K562 (cell line): ENCODE results near the gene FYB1. TPM values are rescaled to one million over a fixed set of nuclear protein-coding genes. Genes with fewer than 3 reads are reported as not detected.

ENCODE experiments used
- ATF7 ChIP-seq: fragments of 450-650 bp; IDR thresholded peaks from 2 replicates; pipeline ENCODE4 v1.7.1; 2014; ENCODE audit warnings: mild to moderate bottlenecking, moderate library complexity
- NFIC ChIP-seq: fragments of 450-650 bp; IDR thresholded peaks from 2 replicates; pipeline ENCODE4 v1.6.1; 2017; ENCODE audit warnings: mild to moderate bottlenecking, inconsistent platforms
- RBM15 ChIP-seq: fragments of 200-400 bp; formaldehyde crosslinking; IDR thresholded peaks from 2 replicates; pipeline ENCODE4 v1.6.1; 2018; ENCODE audit warnings: mild to moderate bottlenecking, low read length, moderate library complexity; ENCODE audit not compliant: insufficient read depth
- RERE ChIP-seq: sonication (generic); formaldehyde crosslinking; IDR thresholded peaks from 2 replicates; pipeline ENCODE4 v1.8.0; 2023; ENCODE audit warnings: missing genetic modification reagents, mild to moderate bottlenecking, borderline replicate concordance
- SAFB2 ChIP-seq: fragments of 200-400 bp; formaldehyde crosslinking; IDR thresholded peaks from 2 replicates; pipeline ENCODE4 v1.6.1; 2018; ENCODE audit warnings: borderline replicate concordance, low read length, low read depth, moderate library complexity; ENCODE audit not compliant: severe bottlenecking
- SP1 ChIP-seq: sonication (generic); formaldehyde crosslinking; IDR thresholded peaks from 2 replicates; pipeline ENCODE4 v1.8.1; 2022; ENCODE audit warnings: mild to moderate bottlenecking, missing genetic modification reagents
- ZBTB40 ChIP-seq, 2 experiments: fragments of 450-650 bp in 1 of 2; sonication (generic) in 1 of 2; formaldehyde crosslinking in 1 of 2; IDR thresholded peaks; 2 replicates each; pipeline versions ENCODE4 v1.7.1 to v1.9.0; 2016 to 2022; ENCODE audit warnings: inconsistent platforms in 1 of 2, mild to moderate bottlenecking in 1 of 2, missing genetic modification reagents in 1 of 2
- ZNF592 ChIP-seq: fragments of 450-650 bp; IDR thresholded peaks from 2 replicates; pipeline ENCODE4 v1.6.1; 2017; ENCODE audit warnings: antibody characterized with exemption, mild to moderate bottlenecking
- polyA plus RNA-seq, 8 experiments: library from polyadenylated mRNA; depleted of rRNA in 4 of 8; stranded (reverse) in 5 of 8; unstranded in 3 of 8; fragments of >200 nt; fragmentation: Nextera tagmentation in 2 of 8; fragmentation: Illumina TruSeq in 1 of 8; extraction: Ambion mirVana in 2 of 8; extraction: Trizol in 1 of 8; gene quantifications; 2 replicates each; pipeline versions ENCODE4 v1.2.1 to v1.2.3, GENCODE V29; 2011 to 2014; ENCODE audit warnings: inconsistent platforms in 1 of 8, missing spikeins in 1 of 8
- total RNA-seq, 7 experiments: library from RNA; depleted of rRNA in 6 of 7; stranded (reverse); fragments of >200 nt in 6 of 7; fragmentation: Illumina TruSeq in 2 of 7; extraction: Trizol in 2 of 7; gene quantifications; 2 replicates each; pipeline versions ENCODE4 v1.2.1 to v1.2.3, GENCODE V29; 2011 to 2021; ENCODE audit warnings: low replicate concordance in 1 of 7

FYB1 gene
- total and polyA plus RNA-seq, 9 of the 15 experiments (the other 6 are each of a cell fraction or from before 2014, with no cell fraction given) = 4.7 to 31.5 (median 9.7) TPM

- peak; percentile 37; the same call in 1 of the 2 replicates for TF ChIP-seq ZNF592
- no peak for TF ChIP-seq SP1
- no peak for TF ChIP-seq ATF7
- no peak for TF ChIP-seq NFIC
- TF ChIP-seq RERE (CRISPR knock-in tag) = no peak
- no peak for TF ChIP-seq RBM15
- TF ChIP-seq SAFB2 = no peak
- no peak for TF ChIP-seq ZBTB40 (IDR thresholded peaks at IDR 0.05)
- TF ChIP-seq ZBTB40 (CRISPR knock-in tag; IDR thresholded peaks at IDR 0.05) = no peak
Measured at GRCh38 chr5:39100851-39101396, 118.4 kb downstream of the FYB1 start (continued).
